K562 (cell line): Measurements from ENCODE around the gene LRRC4C.

ENCODE experiments used
- ATF1 ChIP-seq, 2 experiments: fragments of 450-650 bp in 1 of 2; IDR thresholded peaks; 2 replicates each; pipeline ENCODE4 v1.6.1; 2016; ENCODE audit warnings: missing compliant biosample characterization in 1 of 2, missing genetic modification characterization in 1 of 2
- NFRKB ChIP-seq: fragments of 450-650 bp; IDR thresholded peaks from 2 replicates; pipeline ENCODE4 v1.6.1; 2016; ENCODE audit warnings: low read depth
- RFX5 ChIP-seq: IDR thresholded peaks from 2 replicates; pipeline ENCODE4 v1.6.1; 2011; ENCODE audit warnings: low read depth, mild to moderate bottlenecking, improper control_type of control experiment, low read length
- STAG1 ChIP-seq: sonication (generic); formaldehyde crosslinking; IDR thresholded peaks from 2 replicates; pipeline ENCODE4 v1.5.0; 2020; ENCODE audit warnings: missing genetic modification reagents, borderline replicate concordance
- ZNF133 ChIP-seq: fragments of 250-450 bp; sonication (Bioruptor Pico); IDR thresholded peaks from 2 replicates; pipeline ENCODE4 v1.4.0; 2020; ENCODE audit warnings: mild to moderate bottlenecking
- ZNF174 ChIP-seq: fragments of 250-450 bp; sonication (Bioruptor Pico); IDR thresholded peaks from 2 replicates; pipeline ENCODE4 v1.4.0; 2020; ENCODE audit warnings: mild to moderate bottlenecking
- ZNF224 ChIP-seq: sonication (generic); formaldehyde crosslinking; IDR thresholded peaks from 2 replicates; pipeline ENCODE4 v1.8.0; 2022; ENCODE audit warnings: mild to moderate bottlenecking, missing genetic modification reagents
- TF ChIP-seq, protein P1 (sequence below), 3 experiments: IDR thresholded peaks in 2 of 3; conservative IDR thresholded peaks in 1 of 3; 2 replicates each; pipeline ENCODE4 v1.5.1; 2011 to 2012; ENCODE audit warnings: low read length in 3 of 3, mild to moderate bottlenecking in 3 of 3, control low read depth in 2 of 3, improper control_type of control experiment in 1 of 3, inconsistent platforms in 1 of 3, low read depth in 1 of 3, mixed read lengths in 1 of 3, moderate library complexity in 1 of 3; ENCODE audit not compliant: insufficient read depth in 2 of 3
- TF ChIP-seq, protein P2 (sequence below): IDR thresholded peaks from 2 replicates; pipeline ENCODE4 v1.6.1; 2011; ENCODE audit not compliant: insufficient read length; ENCODE audit errors: extremely low read depth
- TF ChIP-seq, protein P3 (sequence below), 2 experiments: fragments of 450-650 bp; formaldehyde crosslinking in 1 of 2; IDR thresholded peaks; 2 replicates each; pipeline versions ENCODE4 v1.4.0 to v1.6.1; 2014 to 2020; ENCODE audit warnings: mild to moderate bottlenecking in 2 of 2, borderline replicate concordance in 1 of 2, low read depth in 1 of 2
- TF ChIP-seq, protein P4 (sequence below): fragments of 250-450 bp; sonication (Bioruptor Pico); IDR thresholded peaks from 2 replicates; pipeline ENCODE4 v1.5.0; 2021; ENCODE audit warnings: mild to moderate bottlenecking, borderline replicate concordance

DNA sequence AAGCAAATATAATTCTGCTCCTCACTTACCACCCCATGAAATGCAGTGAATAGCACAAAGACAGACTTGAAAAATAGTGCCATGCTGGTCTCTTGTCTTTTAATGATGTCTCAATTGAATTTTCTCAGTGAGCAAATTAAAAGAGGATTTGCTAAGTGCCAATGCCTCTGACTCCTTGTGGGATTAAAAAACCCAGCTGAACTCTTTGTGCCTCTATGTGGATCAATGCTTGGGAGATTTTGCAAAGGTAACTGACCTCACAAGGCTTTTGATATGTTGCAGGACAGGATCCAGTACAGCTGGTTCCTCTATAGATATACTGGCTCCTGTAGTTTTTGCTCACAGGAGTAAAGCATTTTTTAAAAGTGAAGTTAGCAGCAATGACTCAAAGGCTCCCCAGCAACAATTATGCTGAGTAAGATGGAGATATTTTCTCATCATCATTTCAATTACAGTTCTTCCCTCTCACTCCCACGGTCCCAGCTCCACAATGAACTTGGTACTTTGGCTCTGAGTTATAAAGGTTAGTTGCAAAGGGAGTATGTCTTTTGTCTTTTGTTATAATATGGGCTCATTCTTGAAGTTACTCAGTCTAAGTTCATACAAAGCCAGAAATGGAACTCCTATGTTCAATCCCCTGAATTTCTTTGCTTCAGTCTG lies 471.5 kb downstream of the LRRC4C start:
- TF ChIP-seq, protein P1, sequence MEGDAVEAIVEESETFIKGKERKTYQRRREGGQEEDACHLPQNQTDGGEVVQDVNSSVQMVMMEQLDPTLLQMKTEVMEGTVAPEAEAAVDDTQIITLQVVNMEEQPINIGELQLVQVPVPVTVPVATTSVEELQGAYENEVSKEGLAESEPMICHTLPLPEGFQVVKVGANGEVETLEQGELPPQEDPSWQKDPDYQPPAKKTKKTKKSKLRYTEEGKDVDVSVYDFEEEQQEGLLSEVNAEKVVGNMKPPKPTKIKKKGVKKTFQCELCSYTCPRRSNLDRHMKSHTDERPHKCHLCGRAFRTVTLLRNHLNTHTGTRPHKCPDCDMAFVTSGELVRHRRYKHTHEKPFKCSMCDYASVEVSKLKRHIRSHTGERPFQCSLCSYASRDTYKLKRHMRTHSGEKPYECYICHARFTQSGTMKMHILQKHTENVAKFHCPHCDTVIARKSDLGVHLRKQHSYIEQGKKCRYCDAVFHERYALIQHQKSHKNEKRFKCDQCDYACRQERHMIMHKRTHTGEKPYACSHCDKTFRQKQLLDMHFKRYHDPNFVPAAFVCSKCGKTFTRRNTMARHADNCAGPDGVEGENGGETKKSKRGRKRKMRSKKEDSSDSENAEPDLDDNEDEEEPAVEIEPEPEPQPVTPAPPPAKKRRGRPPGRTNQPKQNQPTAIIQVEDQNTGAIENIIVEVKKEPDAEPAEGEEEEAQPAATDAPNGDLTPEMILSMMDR (IDR thresholded peaks at IDR 0.05 in 2 of 3, conservative IDR thresholded peaks at IDR 0.05 in 1 of 3; ENCODE audit: insufficient read depth in 2 of 3, low read depth in 1 of 3, low read length in 3 of 3) = no peak
- TF ChIP-seq STAG1 (CRISPR knock-in tag) = no peak
- TF ChIP-seq, protein P2, sequence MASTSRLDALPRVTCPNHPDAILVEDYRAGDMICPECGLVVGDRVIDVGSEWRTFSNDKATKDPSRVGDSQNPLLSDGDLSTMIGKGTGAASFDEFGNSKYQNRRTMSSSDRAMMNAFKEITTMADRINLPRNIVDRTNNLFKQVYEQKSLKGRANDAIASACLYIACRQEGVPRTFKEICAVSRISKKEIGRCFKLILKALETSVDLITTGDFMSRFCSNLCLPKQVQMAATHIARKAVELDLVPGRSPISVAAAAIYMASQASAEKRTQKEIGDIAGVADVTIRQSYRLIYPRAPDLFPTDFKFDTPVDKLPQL = no peak
- no peak for TF ChIP-seq RFX5
- TF ChIP-seq ZNF224 (CRISPR knock-in tag) = no peak
- TF ChIP-seq, protein P3, sequence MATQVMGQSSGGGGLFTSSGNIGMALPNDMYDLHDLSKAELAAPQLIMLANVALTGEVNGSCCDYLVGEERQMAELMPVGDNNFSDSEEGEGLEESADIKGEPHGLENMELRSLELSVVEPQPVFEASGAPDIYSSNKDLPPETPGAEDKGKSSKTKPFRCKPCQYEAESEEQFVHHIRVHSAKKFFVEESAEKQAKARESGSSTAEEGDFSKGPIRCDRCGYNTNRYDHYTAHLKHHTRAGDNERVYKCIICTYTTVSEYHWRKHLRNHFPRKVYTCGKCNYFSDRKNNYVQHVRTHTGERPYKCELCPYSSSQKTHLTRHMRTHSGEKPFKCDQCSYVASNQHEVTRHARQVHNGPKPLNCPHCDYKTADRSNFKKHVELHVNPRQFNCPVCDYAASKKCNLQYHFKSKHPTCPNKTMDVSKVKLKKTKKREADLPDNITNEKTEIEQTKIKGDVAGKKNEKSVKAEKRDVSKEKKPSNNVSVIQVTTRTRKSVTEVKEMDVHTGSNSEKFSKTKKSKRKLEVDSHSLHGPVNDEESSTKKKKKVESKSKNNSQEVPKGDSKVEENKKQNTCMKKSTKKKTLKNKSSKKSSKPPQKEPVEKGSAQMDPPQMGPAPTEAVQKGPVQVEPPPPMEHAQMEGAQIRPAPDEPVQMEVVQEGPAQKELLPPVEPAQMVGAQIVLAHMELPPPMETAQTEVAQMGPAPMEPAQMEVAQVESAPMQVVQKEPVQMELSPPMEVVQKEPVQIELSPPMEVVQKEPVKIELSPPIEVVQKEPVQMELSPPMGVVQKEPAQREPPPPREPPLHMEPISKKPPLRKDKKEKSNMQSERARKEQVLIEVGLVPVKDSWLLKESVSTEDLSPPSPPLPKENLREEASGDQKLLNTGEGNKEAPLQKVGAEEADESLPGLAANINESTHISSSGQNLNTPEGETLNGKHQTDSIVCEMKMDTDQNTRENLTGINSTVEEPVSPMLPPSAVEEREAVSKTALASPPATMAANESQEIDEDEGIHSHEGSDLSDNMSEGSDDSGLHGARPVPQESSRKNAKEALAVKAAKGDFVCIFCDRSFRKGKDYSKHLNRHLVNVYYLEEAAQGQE (IDR thresholded peaks at IDR 0.05; ENCODE audit: borderline replicate concordance) = no peak
- TF ChIP-seq, protein P3 (CRISPR knock-in tag; IDR thresholded peaks at IDR 0.05; ENCODE audit: low read depth) = no peak
- no peak for TF ChIP-seq ATF1 (CRISPR knock-in tag; IDR thresholded peaks at IDR 0.05)
- no peak for TF ChIP-seq ATF1 (tag; IDR thresholded peaks at IDR 0.05)
- TF ChIP-seq ZNF174 (CRISPR knock-in tag) = no peak
- no peak for TF ChIP-seq ZNF133 (CRISPR knock-in tag)
- TF ChIP-seq, protein P4, sequence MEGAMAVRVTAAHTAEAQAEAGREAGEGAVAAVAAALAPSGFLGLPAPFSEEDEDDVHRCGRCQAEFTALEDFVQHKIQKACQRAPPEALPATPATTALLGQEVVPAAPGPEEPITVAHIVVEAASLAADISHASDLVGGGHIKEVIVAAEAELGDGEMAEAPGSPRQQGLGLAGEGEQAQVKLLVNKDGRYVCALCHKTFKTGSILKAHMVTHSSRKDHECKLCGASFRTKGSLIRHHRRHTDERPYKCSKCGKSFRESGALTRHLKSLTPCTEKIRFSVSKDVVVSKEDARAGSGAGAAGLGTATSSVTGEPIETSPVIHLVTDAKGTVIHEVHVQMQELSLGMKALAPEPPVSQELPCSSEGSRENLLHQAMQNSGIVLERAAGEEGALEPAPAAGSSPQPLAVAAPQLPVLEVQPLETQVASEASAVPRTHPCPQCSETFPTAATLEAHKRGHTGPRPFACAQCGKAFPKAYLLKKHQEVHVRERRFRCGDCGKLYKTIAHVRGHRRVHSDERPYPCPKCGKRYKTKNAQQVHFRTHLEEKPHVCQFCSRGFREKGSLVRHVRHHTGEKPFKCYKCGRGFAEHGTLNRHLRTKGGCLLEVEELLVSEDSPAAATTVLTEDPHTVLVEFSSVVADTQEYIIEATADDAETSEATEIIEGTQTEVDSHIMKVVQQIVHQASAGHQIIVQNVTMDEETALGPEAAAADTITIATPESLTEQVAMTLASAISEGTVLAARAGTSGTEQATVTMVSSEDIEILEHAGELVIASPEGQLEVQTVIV (CRISPR knock-in tag) = no peak
- no peak for TF ChIP-seq NFRKB
